Right lobe of liver (tissue), 4 donors: Measurements from ENCODE around the gene TLNRD1.

Experiments
- CTCF ChIP-seq, 4 donors: fragments of 200-600 bp in 3 of 4; fragments of 450-650 bp in 1 of 4; IDR thresholded peaks; one replicate each; pipeline versions ENCODE4 v1.5.1 to v1.8.0; 2016 to 2022; ENCODE audit warnings: antibody characterized with exemption in 4 of 4, mild to moderate bottlenecking in 2 of 4
- POLR2A ChIP-seq: fragments of 450-650 bp; IDR thresholded peaks from one replicate; pipeline ENCODE4 v1.6.1; 2017; ENCODE audit warnings: antibody characterized with exemption, mild to moderate bottlenecking
- donor health status: DM: no; HTN: no; CAD: no.
- donor health status: DM: no; HTN: no; CAD: no.
- donor health status: DM: no; HTN: yes; CAD: no.

- TF ChIP-seq CTCF (IDR thresholded peaks at IDR 0.05): no peak
- no peak for TF ChIP-seq POLR2A
These were observed 26.3 kb downstream of the TLNRD1 start for GRCh38 chr15:81026836-81027599.
